Upper lobe of left lung (tissue), 6 donors: ENCODE measurements around the gene TNFRSF6B. TPM values are rescaled to one million over a fixed set of nuclear protein-coding genes. Genes with fewer than 3 reads are reported as not detected.

Experiments
- ATAC-seq, 2 donors: fragments of 200-7000 bp; cut with Tn5 transposase; one replicate each; pipeline ENCODE4 v1.9.1; 2022; ENCODE audit warnings: mild to moderate bottlenecking in 2 of 2, moderate library complexity in 2 of 2; ENCODE audit not compliant: low FRiP score in 2 of 2
- DNase-seq, 2 donors: peaks; one replicate each; pipeline ENCODE4 v3.0.0-alpha.2; 2019 to 2020
- H3K27ac ChIP-seq, 4 donors: fragments of 200-600 bp; sonication (generic); one replicate each; pipeline ENCODE4 v1.5.1; 2016 to 2019
- H3K27me3 ChIP-seq, 4 donors: fragments of 200-600 bp; sonication (generic); one replicate each; pipeline ENCODE4 v1.5.1; 2017 to 2019
- H3K36me3 ChIP-seq, 4 donors: fragments of 200-600 bp; sonication (generic); one replicate each; pipeline ENCODE4 v1.5.1; 2016 to 2019
- H3K4me1 ChIP-seq, 4 donors: fragments of 200-600 bp; sonication (generic); one replicate each; pipeline ENCODE4 v1.5.1; 2018 to 2019
- H3K4me3 ChIP-seq, 4 donors: fragments of 200-600 bp; sonication (generic); one replicate each; pipeline ENCODE4 v1.5.1; 2017 to 2019; ENCODE audit warnings: mild to moderate bottlenecking in 2 of 4, moderate library complexity in 1 of 4
- H3K9me3 ChIP-seq, 4 donors: fragments of 200-600 bp; sonication (generic); one replicate each; pipeline ENCODE4 v1.5.1; 2018 to 2019
- EP300 ChIP-seq, 4 donors: sonication (generic); formaldehyde crosslinking; IDR thresholded peaks; one replicate each; pipeline ENCODE4 v1.5.1; 2017; ENCODE audit warnings: antibody characterized with exemption in 4 of 4, control low read depth in 2 of 4
- POLR2A ChIP-seq, 4 donors: fragments of 450-650 bp; IDR thresholded peaks; one replicate each; pipeline ENCODE4 v1.5.1; 2016 to 2017; ENCODE audit warnings: antibody characterized with exemption in 4 of 4, mild to moderate bottlenecking in 2 of 4
- POLR2AphosphoS5 ChIP-seq, 2 donors: sonication (generic); formaldehyde crosslinking; IDR thresholded peaks; one replicate each; pipeline ENCODE4 v1.5.1; 2017; ENCODE audit warnings: antibody characterized with exemption in 2 of 2
- WGBS, 2 donors: methylation state at CpG; one replicate each; pipeline ENCODE4 v1.1.5; 2017 to 2018; 5-methylcytosine and 5-hydroxymethylcytosine counted together
- total RNA-seq, 6 donors: library from RNA; depleted of rRNA in 4 of 6; stranded (reverse); fragments of >200 nt in 4 of 6; gene quantifications; one replicate each; pipeline versions ENCODE4 v1.1.0 to v1.2.1, GENCODE V29; 2016 to 2021
- TF ChIP-seq, protein P1 (sequence below), 6 experiments: fragments of 450-650 bp in 4 of 6; fragments of 200-600 bp in 2 of 6; sonication (generic) in 2 of 6; IDR thresholded peaks; one replicate each; pipeline ENCODE4 v1.5.1; 2016 to 2019; ENCODE audit warnings: antibody characterized with exemption in 6 of 6
- donor health status: DM: no; HTN: no; CAD: no; lungs with moderate emphysema.
- donor health status: DM: no; HTN: yes; CAD: no; lungs with severe emphysema.

Gene TNFRSF6B
- total RNA-seq, 6 donors from 2014 or later: 13.8 to 34.8 (median 16.9) TPM

DNA sequence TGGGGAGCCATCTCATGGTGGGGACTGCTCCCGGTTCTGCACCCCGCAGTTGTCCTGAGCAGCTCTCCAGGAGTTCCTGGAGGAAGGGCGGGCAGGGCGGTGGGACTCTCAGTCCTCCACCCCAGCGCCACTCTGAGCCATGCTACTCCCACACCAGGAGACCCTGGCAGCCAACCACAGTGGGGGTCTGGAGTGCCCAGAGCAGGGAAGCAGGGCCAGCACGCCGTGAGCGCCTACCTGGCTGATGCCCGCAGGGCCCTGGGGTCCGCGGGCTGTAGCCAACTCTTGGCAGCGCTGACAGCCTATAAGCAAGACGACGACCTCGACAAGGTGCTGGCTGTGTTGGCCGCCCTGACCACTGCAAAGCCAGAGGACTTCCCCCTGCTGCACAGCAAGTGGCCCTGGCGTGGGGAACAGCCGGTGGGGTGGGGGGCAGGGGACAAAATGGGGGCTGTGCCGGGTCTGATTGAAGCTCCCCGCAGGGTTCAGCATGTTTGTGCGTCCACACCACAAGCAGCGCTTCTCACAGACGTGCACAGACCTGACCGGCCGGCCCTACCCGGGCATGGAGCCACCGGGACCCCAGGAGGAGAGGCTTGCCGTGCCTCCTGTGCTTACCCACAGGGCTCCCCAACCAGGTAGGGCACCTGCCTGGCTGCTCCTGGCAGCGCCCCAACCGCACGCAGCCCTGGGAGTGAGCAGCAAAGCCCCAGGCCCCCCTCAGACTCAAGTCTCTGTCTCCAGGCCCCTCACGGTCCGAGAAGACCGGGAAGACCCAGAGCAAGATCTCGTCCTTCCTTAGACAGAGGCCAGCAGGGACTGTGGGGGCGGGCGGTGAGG is 1.6 kb upstream of the TNFRSF6B start:
- TF ChIP-seq EP300 (IDR thresholded peaks at IDR 0.05) (no peak), POLR2A (IDR thresholded peaks at IDR 0.05) (no peak), POLR2AphosphoS5 (IDR thresholded peaks at IDR 0.05) (no peak)
- TF ChIP-seq, protein P1, sequence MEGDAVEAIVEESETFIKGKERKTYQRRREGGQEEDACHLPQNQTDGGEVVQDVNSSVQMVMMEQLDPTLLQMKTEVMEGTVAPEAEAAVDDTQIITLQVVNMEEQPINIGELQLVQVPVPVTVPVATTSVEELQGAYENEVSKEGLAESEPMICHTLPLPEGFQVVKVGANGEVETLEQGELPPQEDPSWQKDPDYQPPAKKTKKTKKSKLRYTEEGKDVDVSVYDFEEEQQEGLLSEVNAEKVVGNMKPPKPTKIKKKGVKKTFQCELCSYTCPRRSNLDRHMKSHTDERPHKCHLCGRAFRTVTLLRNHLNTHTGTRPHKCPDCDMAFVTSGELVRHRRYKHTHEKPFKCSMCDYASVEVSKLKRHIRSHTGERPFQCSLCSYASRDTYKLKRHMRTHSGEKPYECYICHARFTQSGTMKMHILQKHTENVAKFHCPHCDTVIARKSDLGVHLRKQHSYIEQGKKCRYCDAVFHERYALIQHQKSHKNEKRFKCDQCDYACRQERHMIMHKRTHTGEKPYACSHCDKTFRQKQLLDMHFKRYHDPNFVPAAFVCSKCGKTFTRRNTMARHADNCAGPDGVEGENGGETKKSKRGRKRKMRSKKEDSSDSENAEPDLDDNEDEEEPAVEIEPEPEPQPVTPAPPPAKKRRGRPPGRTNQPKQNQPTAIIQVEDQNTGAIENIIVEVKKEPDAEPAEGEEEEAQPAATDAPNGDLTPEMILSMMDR (IDR thresholded peaks at IDR 0.05): no peak
- Histone ChIP-seq H3K4me1 (peaks cover 39 to 62% (median 45%) of the 10 kb centered on the region in 4 donors), H3K27ac (no peak overlapping the region), H3K36me3 (peaks cover 0 to 40% (median 6%) of the 10 kb centered on the region in 4 donors), H3K9me3 (no peaks in the 10 kb centered on the region), H3K27me3 (no peaks in the 10 kb centered on the region), H3K4me3 (no peak overlapping the region)
- WGBS, 2 donors: 93 to 97% methylated on average over 15 to 34 of the region's 37 CpGs
- ATAC-seq (no peak), DNase-seq (peak in 1 of 2 donors; percentile 85)

DNA sequence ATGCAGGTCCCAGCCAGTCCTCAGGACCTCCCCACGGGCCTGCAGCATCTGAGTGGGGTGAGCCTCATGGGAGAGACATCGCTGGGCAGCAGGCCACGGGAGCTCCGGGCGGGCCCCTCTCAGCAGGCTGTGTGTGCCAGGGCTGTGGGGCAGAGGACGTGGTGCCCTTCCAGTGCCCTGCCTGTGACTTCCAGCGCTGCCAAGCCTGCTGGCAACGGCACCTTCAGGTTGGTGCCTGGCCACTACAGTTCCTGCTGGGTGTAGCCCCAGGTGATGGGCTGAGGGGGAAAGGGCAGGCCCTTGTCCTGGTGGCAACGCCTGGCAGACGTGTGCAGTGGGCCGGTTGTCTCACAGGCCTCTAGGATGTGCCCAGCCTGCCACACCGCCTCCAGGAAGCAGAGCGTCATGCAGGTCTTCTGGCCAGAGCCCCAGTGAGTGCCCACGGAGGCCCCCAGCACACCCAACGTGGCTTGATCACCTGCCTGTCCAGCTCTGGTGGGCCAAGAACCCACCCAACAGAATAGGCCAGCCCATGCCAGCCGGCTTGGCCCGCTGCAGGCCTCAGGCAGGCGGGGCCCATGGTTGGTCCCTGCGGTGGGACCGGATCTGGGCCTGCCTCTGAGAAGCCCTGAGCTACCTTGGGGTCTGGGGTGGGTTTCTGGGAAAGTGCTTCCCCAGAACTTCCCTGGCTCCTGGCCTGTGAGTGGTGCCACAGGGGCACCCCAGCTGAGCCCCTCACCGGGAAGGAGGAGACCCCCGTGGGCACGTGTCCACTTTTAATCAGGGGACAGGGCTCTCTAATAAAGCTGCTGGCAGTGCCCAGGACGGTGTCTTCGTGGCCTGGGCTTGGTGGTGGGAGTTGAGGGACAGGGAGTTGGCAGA is 787 bp upstream of the TNFRSF6B start:
- peaks cover 0 to 38% (median 10%) of the 10 kb centered on the region in 4 donors for H3K36me3 ChIP-seq
- H3K4me1 ChIP-seq: peaks cover 39 to 60% (median 45%) of the 10 kb centered on the region in 4 donors
- H3K4me3 ChIP-seq: no peak overlapping the region
- no peaks in the 10 kb centered on the region for H3K27me3 ChIP-seq
- peak overlapping the region; percentile 2 to 77 (median 42) for H3K27ac ChIP-seq
- no peaks in the 10 kb centered on the region for H3K9me3 ChIP-seq
- TF ChIP-seq, protein P1 (IDR thresholded peaks at IDR 0.05): no peak
- TF ChIP-seq POLR2A (IDR thresholded peaks at IDR 0.05): peak in 1 of 4 donors; percentile 1
- DNase-seq: peak in 1 of 2 donors; percentile 77
- ATAC-seq: no peak
- 72 to 91% methylated on average over 7 of the region's 25 CpGs for WGBS, 2 donors

DNA sequence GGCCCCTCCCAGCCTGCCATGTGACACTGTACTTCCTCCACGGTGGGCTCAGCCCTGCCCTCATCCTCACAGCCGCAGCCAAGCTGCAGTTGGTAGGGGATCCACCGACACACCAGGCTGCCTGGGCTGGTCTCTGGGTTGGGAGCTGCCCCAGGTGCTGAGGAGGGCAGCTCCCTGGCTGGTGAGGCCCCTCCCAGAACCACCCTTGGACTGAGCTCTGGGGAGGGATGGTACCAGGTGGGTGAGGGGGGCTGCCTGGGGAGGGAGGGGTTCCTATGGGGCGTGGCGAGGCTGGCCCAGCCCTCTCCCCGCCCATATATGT is 185 bp upstream of the TNFRSF6B start:
- H3K36me3 ChIP-seq: peaks cover 0 to 35% (median 10%) of the 10 kb centered on the region in 4 donors
- peaks cover 36 to 57% (median 45%) of the 10 kb centered on the region in 4 donors for H3K4me1 ChIP-seq
- WGBS, 2 donors: no CpG with 5 or more reads among the region's 6 CpGs
- no peaks in the 10 kb centered on the region for H3K9me3 ChIP-seq
- H3K27me3 ChIP-seq: no peaks in the 10 kb centered on the region
- H3K4me3 ChIP-seq: peak overlapping the region in 3 of 4 donors; percentile 11 to 38 (median 33)
- ATAC-seq (peak in 1 of 2 donors; percentile 20), DNase-seq (no peak)
- peak overlapping the region in 3 of 4 donors; percentile 29 to 77 (median 56) for H3K27ac ChIP-seq
- TF ChIP-seq EP300 (IDR thresholded peaks at IDR 0.05) (no peak), POLR2AphosphoS5 (IDR thresholded peaks at IDR 0.05) (no peak), POLR2A (IDR thresholded peaks at IDR 0.05) (no peak)
- TF ChIP-seq, protein P1 (IDR thresholded peaks at IDR 0.05): no peak

DNA sequence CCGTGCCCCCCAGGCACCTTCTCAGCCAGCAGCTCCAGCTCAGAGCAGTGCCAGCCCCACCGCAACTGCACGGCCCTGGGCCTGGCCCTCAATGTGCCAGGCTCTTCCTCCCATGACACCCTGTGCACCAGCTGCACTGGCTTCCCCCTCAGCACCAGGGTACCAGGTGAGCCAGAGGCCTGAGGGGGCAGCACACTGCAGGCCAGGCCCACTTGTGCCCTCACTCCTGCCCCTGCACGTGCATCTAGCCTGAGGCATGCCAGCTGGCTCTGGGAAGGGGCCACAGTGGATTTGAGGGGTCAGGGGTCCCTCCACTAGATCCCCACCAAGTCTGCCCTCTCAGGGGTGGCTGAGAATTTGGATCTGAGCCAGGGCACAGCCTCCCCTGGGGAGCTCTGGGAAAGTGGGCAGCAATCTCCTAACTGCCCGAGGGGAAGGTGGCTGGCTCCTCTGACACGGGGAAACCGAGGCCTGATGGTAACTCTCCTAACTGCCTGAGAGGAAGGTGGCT is 960 bp downstream of the TNFRSF6B start:
- Histone ChIP-seq H3K4me3 (peak overlapping the region; percentile 11 to 38 (median 22)), H3K27me3 (no peaks in the 10 kb centered on the region), H3K27ac (peak overlapping the region in 3 of 4 donors; percentile 29 to 77 (median 56)), H3K36me3 (peaks cover 0 to 31% (median 10%) of the 10 kb centered on the region in 4 donors), H3K9me3 (no peaks in the 10 kb centered on the region), H3K4me1 (peaks cover 35 to 48% (median 38%) of the 10 kb centered on the region in 4 donors)
- TF ChIP-seq POLR2A (IDR thresholded peaks at IDR 0.05) (no peak), POLR2AphosphoS5 (IDR thresholded peaks at IDR 0.05) (no peak)
- ATAC-seq (no peak), DNase-seq (no peak)
- 67 to 70% methylated on average over 3 to 5 of the region's 7 CpGs for whole genome bisulfite sequencing, 2 donors
